ENCODE results near the gene RIMBP2.

The RIMBP2 gene

DNA sequence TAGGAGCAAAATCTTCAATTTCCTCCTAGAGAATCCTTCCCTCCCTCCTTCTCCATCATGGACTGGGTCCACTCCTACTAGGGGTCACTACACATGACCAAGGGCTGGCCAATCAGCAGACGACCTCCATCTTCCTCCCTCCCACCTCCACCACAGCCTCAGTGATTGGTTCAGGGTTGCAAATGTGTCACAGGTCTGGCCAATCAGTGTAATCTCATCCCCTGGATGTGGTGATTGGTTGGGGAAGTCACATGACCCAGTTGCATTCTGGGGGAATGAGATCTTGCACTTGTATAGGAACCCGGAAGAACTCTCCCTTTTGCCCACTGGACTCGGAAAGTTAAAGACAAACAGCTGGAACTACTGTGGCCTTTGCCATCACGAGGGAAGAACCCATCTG, 209.3 kb downstream of the RIMBP2 start:
- no peak for DNase-seq
- ATAC-seq: no peak

DNA sequence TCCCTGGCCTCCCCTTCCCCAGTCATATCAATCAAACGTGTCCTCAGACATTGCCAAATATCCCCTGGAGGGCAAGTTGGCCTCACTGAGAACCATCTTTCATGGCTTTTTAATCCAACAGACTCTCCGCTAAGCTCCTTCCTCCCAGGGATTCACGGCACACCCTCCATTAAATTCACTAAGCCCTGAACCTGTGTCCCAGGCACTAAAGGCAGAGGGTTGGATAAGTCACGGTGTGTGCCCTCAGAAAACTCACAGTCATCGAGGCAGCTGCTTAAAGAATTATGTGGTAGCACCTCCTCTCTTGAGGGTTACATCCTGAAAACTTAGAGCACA, 211.3 kb downstream of the RIMBP2 start:
- no peak for ATAC-seq
- DNase-seq: no peak

DNA sequence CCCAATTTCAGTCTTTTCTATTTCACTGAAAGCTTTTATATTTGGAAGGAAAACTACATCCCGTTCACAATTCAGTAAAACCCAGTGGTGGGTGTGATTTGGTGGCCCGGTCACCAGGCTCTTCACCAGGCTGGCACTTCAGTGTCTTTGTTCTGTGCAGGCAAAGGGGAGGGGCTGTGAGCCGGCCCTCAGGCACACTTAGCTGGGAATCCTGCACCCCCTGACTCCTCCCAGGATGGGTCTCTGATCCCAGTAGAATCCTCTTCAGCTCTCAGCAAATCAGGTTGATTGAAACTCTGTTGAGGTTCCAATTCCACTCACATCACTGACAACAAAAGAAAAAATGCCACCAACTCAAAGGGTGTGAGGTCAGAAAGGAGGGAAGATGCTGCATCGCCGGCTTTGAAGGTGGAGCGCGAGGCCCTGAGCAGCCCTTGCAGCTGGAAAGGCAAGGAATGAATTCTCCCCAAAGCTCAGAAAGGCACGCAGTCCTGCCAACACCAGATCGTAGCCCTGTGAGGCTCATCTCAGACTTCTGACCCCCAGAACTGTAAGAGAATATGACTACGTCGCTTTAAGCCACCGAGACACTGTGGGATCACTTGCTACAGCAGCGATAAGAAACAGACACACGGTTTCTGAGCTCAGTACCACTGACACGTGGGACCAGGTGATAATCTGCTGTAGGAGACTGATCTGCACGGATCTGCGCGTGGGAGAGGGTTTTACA, 211.8 kb downstream of the RIMBP2 start:
- ATAC-seq (no peak), DNase-seq (no peak)

DNA sequence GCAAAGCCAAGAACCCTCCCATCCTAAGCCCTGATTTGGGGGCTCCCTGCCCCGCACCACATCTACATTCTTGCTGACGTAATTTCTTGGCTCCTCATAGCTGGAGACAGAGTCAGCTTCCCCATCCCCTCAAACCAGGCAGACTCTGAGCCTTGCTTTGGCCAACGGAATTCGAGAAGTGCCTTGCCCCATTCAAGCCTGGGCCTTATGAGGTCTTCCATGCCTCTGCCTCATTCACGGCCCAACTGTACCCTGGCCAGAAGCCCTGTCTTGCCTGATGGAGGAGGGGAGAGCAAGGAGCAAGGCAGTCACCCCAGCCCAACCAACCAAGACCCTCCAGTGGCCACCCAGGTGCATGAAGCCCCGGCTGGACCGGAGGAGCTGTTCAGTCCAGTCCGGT, 214.3 kb downstream of the RIMBP2 start:
- ATAC-seq (no peak), DNase-seq (no peak)

- ATAC-seq: no peak
- no peak for DNase-seq
Observed at GRCh38 chr12:130500835-130501330, 215.2 kb downstream of the RIMBP2 start.

- ATAC-seq (no peak), DNase-seq (no peak)
Observed at GRCh38 chr12:130499474-130499873, 216.6 kb downstream of the RIMBP2 start.

DNA sequence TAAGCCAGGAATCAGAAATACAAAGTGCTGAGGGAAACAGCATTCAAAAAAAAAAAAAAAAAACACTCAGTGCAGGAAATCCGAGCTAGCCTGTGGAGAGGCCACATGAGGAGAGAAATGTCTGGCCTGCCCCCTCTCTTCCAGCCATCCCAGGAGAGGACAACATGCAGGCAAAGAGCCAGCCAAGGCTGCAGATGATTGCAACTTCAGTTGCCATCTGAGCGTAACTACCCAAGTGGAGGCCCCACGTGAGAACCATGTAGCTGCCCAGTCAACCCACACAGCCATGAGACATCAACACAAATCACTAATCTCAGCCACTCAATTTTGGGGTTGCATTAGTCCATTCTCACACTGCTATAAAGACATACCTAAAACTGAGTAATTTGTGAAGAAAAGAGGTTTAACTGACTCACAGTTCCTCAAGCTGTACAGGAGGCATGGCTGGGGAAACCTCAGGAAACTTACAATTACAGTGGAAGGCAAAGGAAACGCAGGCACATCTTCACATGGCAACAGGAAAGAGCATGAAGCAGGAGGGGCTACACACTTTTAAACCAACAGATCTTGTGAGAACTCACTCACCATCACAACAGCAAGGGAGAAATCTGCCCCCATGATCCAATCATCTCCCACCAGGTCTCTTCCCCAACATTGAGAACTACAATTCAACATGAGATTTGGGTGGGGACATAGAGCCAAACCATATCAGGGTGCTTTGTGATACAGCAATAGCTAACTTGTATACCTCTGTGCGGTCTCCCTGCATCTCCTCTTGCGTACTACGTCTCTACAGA, 217.3 kb downstream of the RIMBP2 start:
- no peak for DNase-seq
- no peak for ATAC-seq

- DNase-seq (no peak), ATAC-seq (no peak)
Observed at GRCh38 chr12:130497991-130498390, 218.1 kb downstream of the RIMBP2 start.

- ATAC-seq (no peak), DNase-seq (no peak)
Observed at GRCh38 chr12:130497321-130497720, 218.8 kb downstream of the RIMBP2 start.

- DNase-seq: no peak
- ATAC-seq: no peak
Observed at GRCh38 chr12:130496516-130497120, 219.5 kb downstream of the RIMBP2 start.

DNA sequence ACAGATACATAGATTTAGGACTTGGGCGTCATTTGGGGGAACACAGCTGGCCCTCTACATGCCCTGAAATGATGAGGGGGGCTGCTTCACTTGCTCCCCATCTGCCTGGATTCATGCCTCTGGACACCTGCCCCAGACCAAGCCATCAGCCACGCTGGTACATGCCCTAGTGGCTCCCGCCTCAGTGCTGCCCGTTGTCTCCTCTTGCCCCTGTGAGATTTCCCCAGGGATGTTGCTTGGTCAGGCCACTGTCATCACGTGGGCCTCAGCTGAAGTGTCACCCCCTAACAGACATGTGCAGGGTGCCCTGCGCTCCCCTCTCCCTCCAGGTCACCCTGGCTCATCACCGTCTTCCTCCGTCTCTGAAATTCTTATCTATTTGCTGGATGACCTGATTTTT, 220.9 kb downstream of the RIMBP2 start:
- ATAC-seq: no peak
- DNase-seq: no peak

DNA sequence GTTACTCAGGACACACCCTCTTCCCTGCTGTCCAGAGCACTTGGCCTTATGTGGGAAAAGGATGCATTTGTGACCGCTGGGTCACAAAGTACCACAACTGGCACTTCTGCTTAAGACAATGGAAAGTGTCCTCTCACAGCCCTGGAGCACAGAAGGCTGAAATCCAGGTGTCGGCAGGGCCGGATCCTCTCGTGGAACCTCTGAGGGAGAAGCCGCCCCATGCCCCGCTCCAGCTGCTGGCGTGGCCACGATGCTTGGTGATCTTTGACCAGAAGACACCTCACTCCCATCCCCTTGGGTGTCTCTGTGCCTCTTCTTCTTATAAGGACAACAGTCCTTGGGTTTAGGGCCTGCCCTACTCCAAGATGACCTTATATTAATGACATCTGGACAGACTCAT, 221.4 kb downstream of the RIMBP2 start:
- DNase-seq: no peak
- ATAC-seq: no peak

- ATAC-seq (no peak), DNase-seq (no peak)
Observed at GRCh38 chr12:130493951-130494350, 222.1 kb downstream of the RIMBP2 start.

DNA sequence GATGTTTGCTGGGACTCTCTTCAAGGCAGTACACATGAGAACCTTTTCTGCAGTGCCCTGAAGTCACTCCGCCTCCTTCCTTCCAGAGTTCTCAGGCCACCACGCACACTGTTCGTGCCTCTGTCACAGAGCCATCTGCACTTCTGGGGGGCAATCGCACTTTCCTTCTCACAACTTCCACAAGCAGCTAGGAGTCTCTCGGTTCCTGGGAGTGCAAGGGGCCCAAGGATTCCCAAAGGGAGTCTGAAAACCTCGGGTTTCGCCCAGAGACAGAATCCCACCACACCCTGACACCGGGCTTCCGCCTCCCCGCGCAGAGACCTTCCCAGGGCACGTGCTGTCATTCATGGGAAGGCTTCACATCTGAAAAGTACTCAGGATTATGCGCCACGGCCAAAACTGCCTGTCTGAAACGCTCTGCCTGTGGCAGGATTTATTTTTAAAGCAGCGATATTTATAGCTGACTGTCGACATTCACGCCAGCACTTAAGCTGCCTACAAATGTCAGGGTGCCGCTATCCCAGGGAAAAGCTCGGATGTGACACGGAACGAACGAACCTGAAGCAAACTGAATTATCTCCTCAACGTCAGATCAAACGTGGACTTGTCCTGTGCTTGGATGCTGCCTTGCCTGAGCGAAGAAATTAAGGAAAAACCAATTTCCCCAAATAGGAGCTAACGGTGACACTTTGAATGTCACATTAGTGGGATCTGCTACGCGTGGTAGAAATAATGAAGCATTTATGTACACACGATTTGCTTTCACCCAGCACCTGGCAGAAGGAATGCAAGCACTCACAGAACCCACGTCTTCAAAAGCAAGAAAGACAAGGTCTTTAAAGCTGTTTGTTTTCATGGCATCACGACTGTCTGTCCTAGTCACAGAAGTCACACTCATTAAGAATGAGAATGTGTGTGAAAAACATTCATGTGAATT, 224.4 kb downstream of the RIMBP2 start:
- ATAC-seq (no peak), DNase-seq (no peak)

DNA sequence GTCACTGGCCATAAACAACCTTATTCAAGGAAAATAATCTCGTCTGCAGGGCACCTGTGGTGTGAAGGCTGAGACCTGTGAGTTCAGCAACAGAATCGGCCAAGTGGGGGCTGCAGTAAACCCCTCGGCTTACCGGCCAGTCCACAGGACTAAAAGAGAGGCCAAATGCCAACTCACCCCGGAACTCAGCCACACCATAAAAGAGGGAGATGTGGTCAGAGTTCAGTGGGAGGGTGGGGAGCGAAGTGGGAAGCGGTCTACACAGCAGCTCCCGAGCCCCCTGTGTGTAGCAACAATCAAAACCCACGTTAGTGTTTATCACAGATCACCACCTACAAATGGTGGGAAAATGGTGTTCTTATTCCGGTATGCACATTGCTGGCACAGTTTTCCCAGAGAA, 225.4 kb downstream of the RIMBP2 start:
- ATAC-seq: no peak
- no peak for DNase-seq

GRCh38 chr12:130489293-130489692, 226.8 kb downstream of the RIMBP2 start:
- ATAC-seq: no peak

DNA sequence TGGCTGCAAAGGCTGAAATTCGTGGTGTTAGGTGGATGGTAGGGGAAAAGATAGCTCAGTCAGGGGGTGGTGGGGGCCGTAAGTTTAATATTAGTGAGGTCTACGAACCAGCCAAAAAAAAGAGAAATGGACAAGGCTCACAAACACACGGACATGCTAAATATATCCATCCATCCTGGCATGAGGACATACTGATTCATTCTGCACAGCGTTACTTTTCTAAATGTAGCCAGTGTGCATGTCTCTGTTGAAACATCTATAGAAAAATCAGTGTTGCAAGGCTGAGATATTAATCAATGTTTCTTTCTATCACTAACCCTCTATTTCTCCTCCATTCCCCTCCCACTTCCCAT, 227.8 kb downstream of the RIMBP2 start:
- DNase-seq: no peak
- no peak for ATAC-seq

More at GRCh38 chr12:130489293-130489692, 226.8 kb downstream of the RIMBP2 start:
- DNase-seq: no peak

GRCh38 chr12:130487636-130488357, 228.3 kb downstream of the RIMBP2 start:
- ATAC-seq (no peak), DNase-seq (no peak)

DNA sequence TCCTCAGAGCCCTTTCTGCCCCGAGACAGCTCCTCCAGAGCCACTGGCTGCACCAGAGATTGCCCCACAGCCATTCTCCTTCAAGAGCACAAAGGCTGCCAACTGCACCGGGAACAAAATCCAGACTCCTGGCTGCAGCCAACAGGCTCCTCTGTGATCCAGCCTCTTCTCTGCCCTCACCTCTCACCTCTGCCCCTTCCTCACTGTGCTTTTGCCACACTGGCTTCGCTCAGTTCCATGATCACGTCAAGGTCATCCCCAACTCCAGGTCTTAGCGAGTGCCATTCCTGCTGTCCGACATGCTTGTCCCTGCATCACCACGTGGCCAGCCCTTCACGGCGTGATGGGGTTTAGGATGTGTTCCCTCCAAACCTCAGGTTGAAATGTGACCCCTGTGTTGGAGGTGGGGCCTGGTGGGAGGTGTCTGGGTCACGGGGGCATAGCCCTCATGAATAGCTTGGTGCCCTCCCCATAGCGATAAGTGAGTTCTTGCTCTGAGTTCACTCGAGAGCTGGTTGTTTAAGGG, 229.1 kb downstream of the RIMBP2 start:
- no peak for DNase-seq
- no peak for ATAC-seq

DNA sequence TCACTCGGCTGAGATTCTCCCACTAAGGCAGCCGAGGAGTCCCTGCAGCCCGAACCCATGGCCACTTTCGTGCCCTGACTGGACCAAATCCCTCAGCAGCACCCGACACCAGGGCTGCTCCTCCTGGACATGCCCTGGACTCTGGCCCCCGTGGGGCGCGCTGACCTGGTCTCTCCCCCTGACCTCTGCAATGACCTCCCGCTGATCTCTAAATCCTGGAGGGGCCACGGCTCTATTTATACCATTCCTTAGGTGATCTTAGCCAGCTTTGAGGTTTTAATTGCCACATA, 230.0 kb downstream of the RIMBP2 start:
- ATAC-seq (no peak), DNase-seq (no peak)
